Glutamatergic neuron (in vitro differentiated cells): ENCODE measurements around the gene BLID. TPM values are rescaled to one million over a fixed set of nuclear protein-coding genes. Genes with fewer than 3 reads are reported as not detected.

Experiments used
- DNase-seq: peaks from one replicate; pipeline ENCODE4 v3.0.0; 2022
- H3K27ac Mint-ChIP-seq: one replicate; pipeline ENCODE4 v1.8.0; 2020; ENCODE audit warnings: mild to moderate bottlenecking, mixed read lengths, inconsistent platforms; ENCODE audit not compliant: unreplicated experiment
- H3K27me3 Mint-ChIP-seq: one replicate; pipeline ENCODE4 v1.8.0; 2020; ENCODE audit warnings: mild to moderate bottlenecking, moderate library complexity, mixed read lengths, inconsistent platforms; ENCODE audit not compliant: unreplicated experiment
- H3K36me3 Mint-ChIP-seq: one replicate; pipeline ENCODE4 v1.8.0; 2020; ENCODE audit warnings: mild to moderate bottlenecking, mixed read lengths, inconsistent platforms; ENCODE audit not compliant: unreplicated experiment
- H3K4me1 Mint-ChIP-seq: one replicate; pipeline ENCODE4 v1.8.0; 2020; ENCODE audit warnings: mild to moderate bottlenecking, low read depth, mixed read lengths, inconsistent platforms; ENCODE audit not compliant: unreplicated experiment
- H3K4me3 Mint-ChIP-seq: one replicate; pipeline ENCODE4 v1.8.0; 2020; ENCODE audit warnings: mild to moderate bottlenecking, mixed read lengths, inconsistent platforms; ENCODE audit not compliant: unreplicated experiment
- H3K9me3 Mint-ChIP-seq: one replicate; pipeline ENCODE4 v1.8.0; 2020; ENCODE audit warnings: mild to moderate bottlenecking, moderate library complexity, mixed read lengths, inconsistent platforms; ENCODE audit not compliant: unreplicated experiment
- total RNA-seq: library from RNA; stranded (reverse); fragmentation: NEBNext Ultra II Directional; extraction: Animal tissue kit (Norgen Biotek cat#: 25700); gene quantifications from one replicate; pipeline ENCODE4 v1.2.1, GENCODE V29; 2021; ENCODE audit not compliant: unreplicated experiment
- TF ChIP-seq, protein P1 (sequence below): fragments of 200-600 bp; sonication (generic); IDR thresholded peaks from one replicate; pipeline ENCODE4 v1.5.0; 2021; ENCODE audit not compliant: partially characterized antibody, unreplicated experiment

The BLID gene
- total RNA-seq, 1 donor from 2014 or later: not detected

GRCh38 chr11:122075016-122075415 lies 41.0 kb downstream of the BLID start:
- no peak for DNase-seq
- Mint-ChIP-seq H3K27me3 (no peaks in the 10 kb centered on the region), H3K27ac (no peak overlapping the region), H3K9me3 (no peaks in the 10 kb centered on the region), H3K4me3 (no peak overlapping the region), H3K4me1 (no peaks in the 10 kb centered on the region), H3K36me3 (no peaks in the 10 kb centered on the region)
- TF ChIP-seq, protein P1, sequence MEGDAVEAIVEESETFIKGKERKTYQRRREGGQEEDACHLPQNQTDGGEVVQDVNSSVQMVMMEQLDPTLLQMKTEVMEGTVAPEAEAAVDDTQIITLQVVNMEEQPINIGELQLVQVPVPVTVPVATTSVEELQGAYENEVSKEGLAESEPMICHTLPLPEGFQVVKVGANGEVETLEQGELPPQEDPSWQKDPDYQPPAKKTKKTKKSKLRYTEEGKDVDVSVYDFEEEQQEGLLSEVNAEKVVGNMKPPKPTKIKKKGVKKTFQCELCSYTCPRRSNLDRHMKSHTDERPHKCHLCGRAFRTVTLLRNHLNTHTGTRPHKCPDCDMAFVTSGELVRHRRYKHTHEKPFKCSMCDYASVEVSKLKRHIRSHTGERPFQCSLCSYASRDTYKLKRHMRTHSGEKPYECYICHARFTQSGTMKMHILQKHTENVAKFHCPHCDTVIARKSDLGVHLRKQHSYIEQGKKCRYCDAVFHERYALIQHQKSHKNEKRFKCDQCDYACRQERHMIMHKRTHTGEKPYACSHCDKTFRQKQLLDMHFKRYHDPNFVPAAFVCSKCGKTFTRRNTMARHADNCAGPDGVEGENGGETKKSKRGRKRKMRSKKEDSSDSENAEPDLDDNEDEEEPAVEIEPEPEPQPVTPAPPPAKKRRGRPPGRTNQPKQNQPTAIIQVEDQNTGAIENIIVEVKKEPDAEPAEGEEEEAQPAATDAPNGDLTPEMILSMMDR: no peak

- Mint-ChIP-seq H3K27me3 (peaks cover 1% of the 10 kb centered on the region), H3K4me1 (peaks cover 2% of the 10 kb centered on the region), H3K4me3 (no peak overlapping the region), H3K9me3 (no peaks in the 10 kb centered on the region), H3K27ac (no peak overlapping the region), H3K36me3 (no peaks in the 10 kb centered on the region)
- TF ChIP-seq, protein P1: no peak
- no peak for DNase-seq
These were observed 42.0 kb downstream of the BLID start for GRCh38 chr11:122074022-122074421.

GRCh38 chr11:122071709-122072202 lies 44.3 kb downstream of the BLID start:
- DNase-seq: no peak
- Mint-ChIP-seq H3K27me3 (peaks cover 1% of the 10 kb centered on the region), H3K36me3 (no peaks in the 10 kb centered on the region), H3K4me3 (no peak overlapping the region), H3K27ac (no peak overlapping the region), H3K4me1 (peaks cover 2% of the 10 kb centered on the region), H3K9me3 (no peaks in the 10 kb centered on the region)
- TF ChIP-seq, protein P1: no peak

DNA sequence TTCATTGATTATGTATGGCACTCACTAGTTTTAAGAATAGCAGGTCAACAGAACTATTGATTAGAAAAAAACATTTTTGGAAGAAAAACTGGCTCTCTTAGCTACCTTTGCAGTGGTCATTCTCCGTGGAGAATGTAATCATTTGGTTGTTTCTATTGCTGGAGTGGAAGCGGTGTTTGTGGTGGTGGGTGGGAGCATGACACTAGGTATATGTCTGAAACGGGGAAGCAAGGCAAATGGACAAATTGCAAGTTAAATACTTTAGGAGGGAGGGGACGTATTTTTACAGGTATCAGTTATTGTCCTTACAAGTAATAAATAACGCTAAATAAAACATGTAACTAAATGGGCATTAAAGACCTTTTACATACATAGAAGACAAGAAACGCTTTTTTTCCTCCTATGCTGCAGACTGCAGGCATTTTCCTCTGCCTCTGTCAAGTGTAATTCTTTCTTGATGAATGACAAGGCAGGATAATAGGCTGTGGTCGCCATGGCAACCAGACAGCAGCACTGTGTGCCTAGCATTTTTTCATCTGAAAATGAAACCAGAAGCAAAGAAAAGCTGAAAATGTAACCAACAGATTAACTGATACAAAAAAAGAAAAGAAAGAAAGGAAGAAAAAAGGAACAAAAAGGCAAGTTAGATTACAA lies 46.2 kb downstream of the BLID start:
- H3K9me3 Mint-ChIP-seq: peaks cover 2% of the 10 kb centered on the region
- TF ChIP-seq, protein P1: no peak
- H3K27me3 Mint-ChIP-seq: peaks cover 1% of the 10 kb centered on the region
- H3K4me1 Mint-ChIP-seq: peaks cover 2% of the 10 kb centered on the region
- H3K4me3 Mint-ChIP-seq: no peak overlapping the region
- DNase-seq: peak; percentile 67
- no peak overlapping the region for H3K27ac Mint-ChIP-seq
- H3K36me3 Mint-ChIP-seq: no peaks in the 10 kb centered on the region

DNA sequence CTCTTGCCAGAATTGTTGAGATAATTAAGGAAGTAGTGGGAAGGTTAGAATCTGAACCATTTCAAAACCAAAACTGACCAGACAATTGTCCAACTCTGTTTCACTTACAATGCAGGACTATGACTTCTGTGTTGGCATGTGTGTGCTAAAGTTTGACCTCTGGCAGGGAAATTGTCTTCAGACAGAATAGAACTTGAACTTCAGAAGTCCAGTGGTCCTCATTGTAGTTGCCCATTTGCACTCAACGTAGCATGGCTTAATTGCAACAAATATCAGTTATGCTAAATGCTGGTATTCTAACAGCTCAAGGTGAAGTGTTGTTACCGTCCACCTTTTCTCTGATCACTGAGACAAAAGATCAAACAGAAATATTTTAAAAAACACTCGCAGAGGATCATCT lies 47.2 kb downstream of the BLID start:
- no peak for DNase-seq
- TF ChIP-seq, protein P1: no peak
- H3K9me3 Mint-ChIP-seq: peaks cover 2% of the 10 kb centered on the region
- H3K36me3 Mint-ChIP-seq: no peaks in the 10 kb centered on the region
- H3K4me1 Mint-ChIP-seq: peaks cover 2% of the 10 kb centered on the region
- H3K4me3 Mint-ChIP-seq: no peak overlapping the region
- H3K27me3 Mint-ChIP-seq: peaks cover 1% of the 10 kb centered on the region
- no peak overlapping the region for H3K27ac Mint-ChIP-seq
